SK-N-SH (cell line): ENCODE measurements around the gene SLC22A4. TPM values are rescaled to one million over a fixed set of nuclear protein-coding genes. Genes with fewer than 3 reads are reported as not detected.

Experiments
- CTCF ChIA-PET: fragments of 300-600, 350-600 bp; formaldehyde crosslinking; extraction: SDS; loops from one replicate; lab custom pipeline; 2021; lab: Yijun Ruan, JAX
- POLR2A ChIA-PET: fragments of 350-600 bp; sonication (Branson Sonifier 250); formaldehyde crosslinking; extraction: SDS; loops from one replicate; lab custom pipeline; 2020; ENCODE audit warnings: antibody characterized with exemption, inconsistent platforms; lab: Yijun Ruan, JAX
- DNase-seq: peaks from one replicate; pipeline ENCODE4 v3.0.0; 2012
- H2AFZ ChIP-seq: fragments of 200-600 bp; sonication (generic); 2 replicates; pipeline ENCODE4 v1.8.1; 2016; ENCODE audit warnings: antibody characterized with exemption, mild to moderate bottlenecking, low read depth
- H3F3A ChIP-seq: fragments of 200-600 bp; sonication (generic); replicated peaks from 2 replicates; pipeline ENCODE3; 2016; ENCODE audit warnings: antibody characterized with exemption, mild to moderate bottlenecking; ENCODE audit not compliant: insufficient read depth
- H3K27ac ChIP-seq, 2 experiments: fragments of 200-500 bp in 1 of 2; fragments of 200-600 bp in 1 of 2; sonication (Bioruptor generic) in 1 of 2; sonication (generic), shearing (Covaris generic) in 1 of 2; 2 replicates each; pipeline versions ENCODE4 v1.5.1 to v1.6.1; 2014 to 2016; ENCODE audit warnings: low read depth in 2 of 2, inconsistent platforms in 1 of 2, low read length in 1 of 2, mild to moderate bottlenecking in 1 of 2, mixed read lengths in 1 of 2
- H3K27me3 ChIP-seq: fragments of 200-600 bp; sonication (generic), shearing (Covaris generic); 2 replicates; pipeline ENCODE4 v1.6.1; 2016; ENCODE audit warnings: mixed run types; ENCODE audit not compliant: insufficient read depth
- H3K36me3 ChIP-seq, 2 experiments: fragments of 200-500 bp in 1 of 2; fragments of 200-600 bp in 1 of 2; sonication (Bioruptor generic) in 1 of 2; sonication (generic) in 1 of 2; replicated peaks in 1 of 2; 2 replicates each; pipeline versions ENCODE3 to v1.5.1; 2014 to 2016; ENCODE audit warnings: low read length in 1 of 2, mild to moderate bottlenecking in 1 of 2; ENCODE audit not compliant: insufficient read depth in 2 of 2, control insufficient read depth in 1 of 2
- H3K4me1 ChIP-seq, 2 experiments: fragments of 200-500 bp in 1 of 2; fragments of 200-600 bp in 1 of 2; sonication (Bioruptor generic) in 1 of 2; sonication (generic), shearing (Covaris generic) in 1 of 2; 2 replicates each; pipeline versions ENCODE4 v1.5.1 to v1.6.1; 2014 to 2016; ENCODE audit warnings: low read depth in 1 of 2, low read length in 1 of 2, mixed run types in 1 of 2; ENCODE audit not compliant: insufficient read depth in 2 of 2, control insufficient read depth in 1 of 2
- H3K4me2 ChIP-seq: fragments of 200-600 bp; sonication (generic), shearing (Covaris generic); 2 replicates; pipeline ENCODE4 v1.6.1; 2017; ENCODE audit warnings: mixed run types
- H3K4me3 ChIP-seq, 2 experiments: fragments of 200-500 bp in 1 of 2; fragments of 200-600 bp in 1 of 2; sonication (Bioruptor generic) in 1 of 2; sonication (generic), shearing (Covaris generic) in 1 of 2; 2 replicates each; pipeline versions ENCODE4 v1.5.1 to v1.8.1; 2014 to 2016; ENCODE audit warnings: low read depth in 2 of 2, inconsistent platforms in 1 of 2, low read length in 1 of 2, mild to moderate bottlenecking in 1 of 2, mixed read lengths in 1 of 2, moderate library complexity in 1 of 2
- H3K79me2 ChIP-seq: fragments of 200-600 bp; sonication (generic); 2 replicates; pipeline ENCODE4 v1.8.1; 2017; ENCODE audit warnings: mild to moderate bottlenecking; ENCODE audit not compliant: insufficient read depth
- H3K9ac ChIP-seq: fragments of 200-600 bp; sonication (generic); 2 replicates; pipeline ENCODE4 v1.6.1; 2017; ENCODE audit warnings: mixed run types
- H3K9me2 ChIP-seq: fragments of 200-600 bp; sonication (generic); 2 replicates; pipeline ENCODE4 v1.6.1; 2017; ENCODE audit warnings: mixed run types
- H3K9me3 ChIP-seq: fragments of 200-600 bp; sonication (generic); 2 replicates; pipeline ENCODE4 v1.6.1; 2017; ENCODE audit warnings: mixed run types, mild to moderate bottlenecking, moderate library complexity
- H4K20me1 ChIP-seq: fragments of 200-600 bp; sonication (generic); 2 replicates; pipeline ENCODE4 v1.6.1; 2017; ENCODE audit warnings: mild to moderate bottlenecking, mixed run types; ENCODE audit not compliant: insufficient read depth
- CTCF ChIP-seq: fragments of 200-600 bp; sonication (generic); IDR thresholded peaks from 2 replicates; pipeline ENCODE4 v1.6.1; 2017; ENCODE audit warnings: antibody characterized with exemption, mild to moderate bottlenecking, moderate library complexity
- EP300 ChIP-seq, 2 experiments: IDR thresholded peaks; 2 replicates each; pipeline versions ENCODE4 v1.4.0 to v1.6.1; 2012; ENCODE audit warnings: borderline replicate concordance in 1 of 2, low read depth in 1 of 2, low read length in 1 of 2
- GABPA ChIP-seq: IDR thresholded peaks from 2 replicates; pipeline ENCODE4 v1.4.0; 2012; ENCODE audit warnings: low read depth, mild to moderate bottlenecking
- JUND ChIP-seq: IDR thresholded peaks from 2 replicates; pipeline ENCODE4 v1.4.0; 2012
- MAX ChIP-seq: IDR thresholded peaks from 2 replicates; pipeline ENCODE4 v1.4.0; 2012; ENCODE audit warnings: low read depth
- MXI1 ChIP-seq: IDR thresholded peaks from 2 replicates; pipeline ENCODE4 v1.6.1; 2012; ENCODE audit warnings: mild to moderate bottlenecking, low read depth, low read length, improper control_type of control experiment
- PBX3 ChIP-seq: IDR thresholded peaks from 2 replicates; pipeline ENCODE4; 2012
- RAD21 ChIP-seq: IDR thresholded peaks from 2 replicates; pipeline ENCODE4 v1.6.1; 2012; ENCODE audit warnings: mild to moderate bottlenecking, low read length
- REST ChIP-seq: IDR thresholded peaks from 2 replicates; pipeline ENCODE4 v1.6.1; 2012; ENCODE audit warnings: mild to moderate bottlenecking, low read depth, low read length, moderate library complexity
- RFX5 ChIP-seq: IDR thresholded peaks from 2 replicates; pipeline ENCODE4 v1.6.1; 2012; ENCODE audit warnings: mild to moderate bottlenecking, improper control_type of control experiment, low read length
- SMC3 ChIP-seq: IDR thresholded peaks from 2 replicates; pipeline ENCODE4 v1.6.1; 2012; ENCODE audit warnings: low read depth, low read length, improper control_type of control experiment
- TEAD4 ChIP-seq: IDR thresholded peaks from 2 replicates; pipeline ENCODE4 v1.4.0; 2012; ENCODE audit warnings: mild to moderate bottlenecking, borderline replicate concordance; ENCODE audit not compliant: insufficient read depth
- ZBTB33 ChIP-seq: IDR thresholded peaks from 2 replicates; pipeline ENCODE4 v1.4.0; 2012; ENCODE audit warnings: low read depth, borderline replicate concordance
- WGBS: methylation state at CpG from one replicate; pipeline ENCODE4 v1.1.6; 2017; ENCODE audit warnings: low lambda C conversion rate; 5-methylcytosine and 5-hydroxymethylcytosine counted together
- polyA plus RNA-seq, 3 experiments: library from polyadenylated mRNA; depleted of rRNA; stranded (reverse); fragments of >200 nt; gene quantifications; 2 replicates each; pipeline ENCODE4 v1.2.3, GENCODE V29; 2012

SLC22A4 gene
- polyA plus RNA-seq, 1 of the 3 experiments (the other 2 are of a cell fraction), result 3.3 TPM

GRCh38 chr5:132250547-132250946, 43.6 kb upstream of the SLC22A4 start:
- H3K9me3 ChIP-seq, result no peaks in the 10 kb centered on the region; the same call in 1 of the 2 replicates
- no peaks in the 10 kb centered on the region for H3F3A ChIP-seq
- no peak overlapping the region for H3K27ac ChIP-seq
- H3K4me2 ChIP-seq, result no peak overlapping the region
- 91% methylated on average over 2 of the region's 2 CpGs for WGBS
- no peak overlapping the region for H3K4me3 ChIP-seq
- CTCF ChIA-PET, result interaction anchor here (0.8 to 4.0 kb wide), 5 partner anchors 12 to 252 kb away, joined by 3 to 24 read pairs (median 3); partner anchors contain the start of gene P4HA2
- H3K36me3 ChIP-seq, result no peaks in the 10 kb centered on the region
- TF ChIP-seq REST (no peak), SMC3 (no peak), GABPA (no peak), PBX3 (no peak), CTCF (no peak), JUND (no peak), MXI1 (no peak), RAD21 (no peak), RFX5 (no peak), EP300 (IDR thresholded peaks at IDR 0.05; ENCODE audit: borderline replicate concordance in 1 of 2, low read depth in 1 of 2, low read length in 1 of 2) (no peak), MAX (no peak), TEAD4 (no peak), ZBTB33 (no peak)
- no peaks in the 10 kb centered on the region for H3K27me3 ChIP-seq
- no peak overlapping the region for H2AFZ ChIP-seq
- peaks cover 4 to 5% of the 10 kb centered on the region in 2 experiments; a peak in 2 of 4 replicates for H3K4me1 ChIP-seq
- H3K79me2 ChIP-seq, result no peaks in the 10 kb centered on the region
- DNase-seq, result no peak
- POLR2A ChIA-PET, result interaction anchor here (0.8 to 1.0 kb wide), 3 partner anchors 9 to 118 kb away, joined by 3 to 5 read pairs (median 3); partner anchors contain the start of gene SLC22A4
- H3K9ac ChIP-seq, result no peak overlapping the region
- H3K9me2 ChIP-seq, result no peaks in the 10 kb centered on the region
- no peaks in the 10 kb centered on the region for H4K20me1 ChIP-seq
